GM12878 (cell line): Measurements from ENCODE around the gene NUP54.

Experiments
- CEBPB ChIP-seq, 2 experiments: fragments of 150-350 bp in 1 of 2; IDR thresholded peaks; 2 replicates each; pipeline ENCODE4 v1.6.1; 2012 to 2014; ENCODE audit warnings: low read depth in 2 of 2, low read length in 2 of 2, borderline replicate concordance in 1 of 2, inconsistent platforms in 1 of 2
- CHD2 ChIP-seq: IDR thresholded peaks from 2 replicates; pipeline ENCODE4 v1.6.1; 2011; ENCODE audit warnings: low read depth, low read length, improper control_type of control experiment, borderline replicate concordance
- MYC ChIP-seq: IDR thresholded peaks from 2 replicates; pipeline ENCODE4 v1.6.1; 2011; ENCODE audit warnings: mild to moderate bottlenecking, low read length, moderate library complexity, inconsistent platforms; ENCODE audit not compliant: insufficient read depth, insufficient replicate concordance, insufficient read length, severe bottlenecking
- POLR2A ChIP-seq: IDR thresholded peaks from 2 replicates; pipeline ENCODE4 v1.6.1; 2011; ENCODE audit warnings: low read depth, mild to moderate bottlenecking, low read length
- RELA ChIP-seq: fragments of 450-650 bp; IDR thresholded peaks from 2 replicates; pipeline ENCODE4 v1.8.0; 2014; ENCODE audit warnings: borderline replicate concordance; ENCODE audit not compliant: partially characterized antibody
- SRF ChIP-seq, 2 experiments: IDR thresholded peaks; 2 replicates each; pipeline ENCODE4 v1.6.1; 2011; ENCODE audit warnings: low read depth in 2 of 2, low read length in 2 of 2, mild to moderate bottlenecking in 1 of 2, moderate library complexity in 1 of 2
- TCF7 ChIP-seq: IDR thresholded peaks from 2 replicates; pipeline ENCODE4 v1.6.1; 2014; ENCODE audit warnings: antibody characterized with exemption, borderline replicate concordance

DNA sequence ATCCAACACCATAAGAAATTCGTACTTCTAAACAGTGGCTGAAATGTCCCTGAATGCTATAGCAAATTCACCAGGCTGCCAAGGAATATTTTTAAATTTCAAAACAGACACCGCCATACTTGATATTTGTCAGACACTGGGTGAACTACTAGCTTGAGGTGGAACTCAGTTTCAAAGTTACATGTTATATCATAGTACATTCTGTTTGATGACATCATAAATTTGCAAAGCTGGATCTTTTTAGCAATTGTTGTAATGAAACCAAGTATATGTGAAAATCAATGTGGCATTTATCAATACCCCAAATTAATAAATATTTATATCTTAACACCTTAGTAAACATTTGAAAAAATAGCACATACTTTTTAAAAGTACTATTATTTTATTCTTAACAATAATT, 59.5 kb downstream of the NUP54 start:
- no peak for TF ChIP-seq CEBPB (IDR thresholded peaks at IDR 0.05; ENCODE audit: borderline replicate concordance in 1 of 2, low read depth in 2 of 2, low read length in 2 of 2)
- no peak for TF ChIP-seq SRF (IDR thresholded peaks at IDR 0.05; ENCODE audit: low read depth in 2 of 2, low read length in 2 of 2)
- no peak for TF ChIP-seq MYC
- no peak for TF ChIP-seq RELA
- no peak for TF ChIP-seq POLR2A
- TF ChIP-seq CHD2 = no peak
- no peak for TF ChIP-seq TCF7
